A549 (cell line): ENCODE measurements around the gene RNASE8. TPM values are rescaled to one million over a fixed set of nuclear protein-coding genes. Genes with fewer than 3 reads are reported as not detected.

Source experiments
- ATAC-seq, 2 experiments: fragments of 200-7000 bp in 1 of 2; fragments of >200 bp in 1 of 2; cut with Nextera tagmentation in 1 of 2; cut with Tn5 transposase in 1 of 2; 3 replicates each; pipeline versions ENCODE4 v1.8.0 to v1.9.1; 2018 to 2020; ENCODE audit warnings: mild to moderate bottlenecking in 1 of 2, moderate library complexity in 1 of 2
- CTCF ChIA-PET: fragments of 300-600 bp; sonication (Branson Sonifier 250); formaldehyde crosslinking; extraction: SDS; loops from one replicate; lab custom pipeline; 2021; ENCODE audit warnings: antibody characterized with exemption, inconsistent platforms; lab: Yijun Ruan, JAX
- POLR2A ChIA-PET: fragments of 350-600 bp; formaldehyde crosslinking; extraction: SDS; loops from one replicate; lab custom pipeline; 2021; ENCODE audit warnings: antibody characterized with exemption, inconsistent platforms; lab: Yijun Ruan, JAX
- DNase-seq, 2 experiments: peaks; one replicate each; pipeline versions ENCODE4 v3.0.0 to v3.0.0-alpha.2; 2011 to 2016; ENCODE audit warnings: low read depth in 1 of 2, low spot score in 1 of 2
- FAIRE-seq: peaks from 2 replicates; lab custom pipeline; 2011; peaks lifted over from hg19 to GRCh38; lab: Jason Lieb, UNC
- H3K27ac ChIP-seq, 2 experiments: fragments of >200 bp; sonication (Bioruptor Twin); formaldehyde crosslinking; 3 replicates each; pipeline ENCODE4 v1.5.1; 2016 to 2017
- H3K4me1 ChIP-seq: fragments of >200 bp; sonication (Bioruptor Twin); formaldehyde crosslinking; 3 replicates; pipeline ENCODE4 v1.6.1; 2016
- H3K4me2 ChIP-seq: fragments of >200 bp; sonication (Bioruptor Twin); formaldehyde crosslinking; 3 replicates; pipeline ENCODE4 v1.6.1; 2016
- H3K4me3 ChIP-seq: fragments of >200 bp; sonication (Bioruptor Twin); formaldehyde crosslinking; 3 replicates; pipeline ENCODE4 v1.5.1; 2016
- H3K9me3 ChIP-seq: fragments of >200 bp; sonication (Bioruptor Twin); formaldehyde crosslinking; 3 replicates; pipeline ENCODE4 v1.6.1; 2016
- BHLHE40 ChIP-seq: IDR thresholded peaks from 2 replicates; pipeline ENCODE4 v1.6.1; 2012; ENCODE audit warnings: low read depth, low read length, inconsistent platforms
- CHD2 ChIP-seq: fragments of 150-350 bp; IDR thresholded peaks from 2 replicates; pipeline ENCODE4 v1.6.1; 2014; ENCODE audit warnings: low read length; ENCODE audit not compliant: partially characterized antibody
- ESRRA ChIP-seq: fragments of 150-350 bp; IDR thresholded peaks from 2 replicates; pipeline ENCODE4 v1.6.1; 2014; ENCODE audit warnings: mild to moderate bottlenecking, low read length, borderline replicate concordance
- FOSL2 ChIP-seq, 2 experiments: fragments of 450-650 bp in 1 of 2; fragments of >200 bp in 1 of 2; sonication (Bioruptor Twin) in 1 of 2; formaldehyde crosslinking; IDR thresholded peaks; 2 replicates each; pipeline versions ENCODE4 v1.5.0 to v1.6.1; 2016 to 2020; ENCODE audit warnings: mild to moderate bottlenecking in 1 of 2, moderate library complexity in 1 of 2
- JUNB ChIP-seq: fragments of >200 bp; sonication (Bioruptor Twin); formaldehyde crosslinking; IDR thresholded peaks from 2 replicates; pipeline ENCODE4 v1.6.1; 2016
- MAFK ChIP-seq: fragments of 450-650 bp; IDR thresholded peaks from 2 replicates; pipeline ENCODE4 v1.6.1; 2014; ENCODE audit not compliant: partially characterized antibody
- NFE2L2 ChIP-seq: fragments of 150-350 bp; conservative IDR thresholded peaks from 2 replicates; pipeline ENCODE4 v1.6.1; 2014; ENCODE audit warnings: low read length
- PHF8 ChIP-seq: fragments of 200-600 bp; sonication (generic); IDR thresholded peaks from 2 replicates; pipeline ENCODE4 v1.6.1; 2016; ENCODE audit warnings: low read depth, mild to moderate bottlenecking, antibody characterized with exemption, moderate library complexity, borderline replicate concordance
- POLR2A ChIP-seq: IDR thresholded peaks from 2 replicates; pipeline ENCODE4 v1.6.1; 2012; ENCODE audit warnings: mild to moderate bottlenecking, low read length
- RNF2 ChIP-seq: fragments of 200-600 bp; sonication (generic); IDR thresholded peaks from 2 replicates; pipeline ENCODE4 v1.6.1; 2016; ENCODE audit warnings: low read depth, mild to moderate bottlenecking, antibody characterized with exemption, moderate library complexity, borderline replicate concordance
- TFCP2L1 ChIP-seq: fragments of 250-450 bp; sonication (Bioruptor Pico); IDR thresholded peaks from 2 replicates; pipeline ENCODE4 v1.5.0; 2021; ENCODE audit warnings: mild to moderate bottlenecking
- WGBS: methylation state at CpG from one replicate; pipeline ENCODE4 v1.1.6; 2017; ENCODE audit errors: missing lambda C conversion rate; 5-methylcytosine and 5-hydroxymethylcytosine counted together
- polyA plus RNA-seq, 4 experiments: library from polyadenylated mRNA; depleted of rRNA in 3 of 4; stranded (reverse); fragments of >200 nt; fragmentation: RNase III in 1 of 4; extraction: RNeasy Plus Mini Kit Qiagen cat#74134 plus additional on column Dnase treatment in 1 of 4; gene quantifications; 2 replicates in 3 of 4; 3 replicates in 1 of 4; pipeline ENCODE4 v1.2.3, GENCODE V29; 2011 to 2017
- TF ChIP-seq, protein P1 (sequence below): IDR thresholded peaks from 2 replicates; pipeline ENCODE4 v1.6.1; 2012; ENCODE audit warnings: low read depth, borderline replicate concordance
- TF ChIP-seq, protein P2 (sequence below): fragments of 450-650 bp; IDR thresholded peaks from 2 replicates; pipeline ENCODE4 v1.6.1; 2014; ENCODE audit warnings: antibody characterized with exemption
- TF ChIP-seq, protein P3 (sequence below): fragments of 250-450 bp; sonication (Bioruptor Pico); IDR thresholded peaks from 2 replicates; pipeline ENCODE4 v1.5.0; 2021; ENCODE audit warnings: mild to moderate bottlenecking, moderate library complexity, borderline replicate concordance
- TF ChIP-seq, protein P4 (sequence below): fragments of 250-450 bp; sonication (Bioruptor Pico); IDR thresholded peaks from 2 replicates; pipeline ENCODE4 v1.5.0; 2020; ENCODE audit warnings: low read depth, mild to moderate bottlenecking, moderate library complexity
- TF ChIP-seq, protein P5 (sequence below): fragments of 200-600 bp; sonication (generic); IDR thresholded peaks from 2 replicates; pipeline ENCODE4 v1.6.1; 2016; ENCODE audit warnings: antibody characterized with exemption, mild to moderate bottlenecking, moderate library complexity
- TF ChIP-seq, protein P6 (sequence below): IDR thresholded peaks from 2 replicates; pipeline ENCODE4 v1.6.1; 2012

Gene RNASE8
- polyA plus RNA-seq, 2 of the 4 experiments (the other 2 are of a cell fraction), result not detected

DNA sequence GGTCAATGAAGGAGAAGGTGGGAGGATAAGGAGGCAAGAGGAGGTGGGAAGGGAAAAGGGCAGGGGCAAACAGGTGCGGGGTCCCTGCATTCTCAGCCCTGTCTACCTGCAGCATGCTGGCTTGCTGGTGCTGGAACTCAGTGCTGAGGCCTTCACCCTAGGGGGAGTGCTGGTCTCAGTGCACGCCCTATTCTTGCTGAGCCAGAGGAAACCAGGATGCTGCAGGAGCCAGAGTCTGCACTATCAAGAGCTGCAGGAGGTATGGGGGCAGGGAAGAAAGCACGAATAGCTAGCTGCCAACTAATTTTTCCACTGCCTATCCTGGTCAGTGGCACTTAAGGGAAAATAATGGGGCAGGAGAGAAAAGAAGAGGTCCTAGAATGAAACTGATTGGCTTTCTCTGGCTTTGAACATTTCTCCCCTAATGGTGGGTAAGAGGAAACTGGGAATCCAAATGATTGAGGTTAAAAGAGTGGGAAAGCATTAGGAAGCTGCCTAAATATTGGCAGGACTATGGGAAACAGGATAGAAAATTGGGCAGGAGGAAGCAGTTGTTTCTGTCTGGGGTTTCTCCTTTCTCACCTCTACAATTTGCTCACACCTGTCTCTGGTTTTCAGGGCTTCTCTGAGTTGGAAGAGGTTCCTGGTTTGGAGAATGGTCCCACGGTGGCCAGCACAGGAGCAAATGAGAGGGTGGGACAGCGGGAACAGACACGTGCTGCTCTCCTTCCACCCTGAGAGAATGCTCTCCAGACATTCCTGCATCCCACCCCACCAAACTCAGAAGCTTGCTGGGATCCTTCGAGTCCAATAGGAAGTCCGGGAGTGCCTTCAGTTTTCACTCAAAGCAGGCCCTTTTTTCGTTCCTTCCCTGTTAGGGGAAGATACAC lies 45.1 kb downstream of the RNASE8 start:
- H3K27ac ChIP-seq, result peak overlapping the region; percentile 96 to 97
- TF ChIP-seq MAFK (peak; percentile 19), ESRRA (no peak), TFCP2L1 (CRISPR knock-in tag) (no peak), BHLHE40 (no peak)
- TF ChIP-seq, protein P1, sequence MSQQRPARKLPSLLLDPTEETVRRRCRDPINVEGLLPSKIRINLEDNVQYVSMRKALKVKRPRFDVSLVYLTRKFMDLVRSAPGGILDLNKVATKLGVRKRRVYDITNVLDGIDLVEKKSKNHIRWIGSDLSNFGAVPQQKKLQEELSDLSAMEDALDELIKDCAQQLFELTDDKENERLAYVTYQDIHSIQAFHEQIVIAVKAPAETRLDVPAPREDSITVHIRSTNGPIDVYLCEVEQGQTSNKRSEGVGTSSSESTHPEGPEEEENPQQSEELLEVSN, result no peak
- peak overlapping the region; percentile 87 for H3K4me2 ChIP-seq
- peak overlapping the region; percentile 57 for H3K4me3 ChIP-seq
- no peak for DNase-seq
- no peaks in the 10 kb centered on the region for H3K9me3 ChIP-seq
- peaks cover 72% of the 10 kb centered on the region for H3K4me1 ChIP-seq
- ChIA-PET CTCF (interaction anchor here (0.5 to 13.3 kb wide), 20 partner anchors 8 to 368 kb away, joined by 3 to 292 read pairs (median 11); partner anchors contain the start of genes ARHGEF40 and RNASE13), POLR2A (interaction anchor here (1.3 to 2.8 kb wide), 4 partner anchors 10 to 88 kb away, joined by 6 to 19 read pairs (median 12); no protein-coding TSS in a partner anchor)
- 20% methylated on average over 9 of the region's 9 CpGs for WGBS
- ATAC-seq, result no peak
- no peak for FAIRE-seq

DNA sequence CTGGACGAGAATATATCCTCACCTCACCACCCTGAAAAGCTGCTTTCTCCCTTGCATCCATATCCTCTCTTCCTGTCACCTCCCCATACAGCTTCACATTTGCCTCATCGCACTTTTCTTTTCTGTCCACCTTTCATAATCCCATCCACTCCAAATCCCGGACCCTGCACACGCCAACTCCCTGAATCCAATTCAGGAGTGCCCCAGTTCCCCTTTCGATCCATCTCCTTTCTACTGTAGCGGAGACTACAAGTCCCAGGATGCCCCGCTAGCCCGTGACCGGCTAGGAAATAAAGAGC lies 45.7 kb downstream of the RNASE8 start:
- 0% methylated on average over 7 of the region's 9 CpGs for WGBS
- Histone ChIP-seq H3K4me3 (peak overlapping the region; percentile 57), H3K4me2 (peak overlapping the region; percentile 87), H3K9me3 (no peaks in the 10 kb centered on the region), H3K4me1 (peaks cover 78% of the 10 kb centered on the region), H3K27ac (peak overlapping the region; percentile 96 to 97)
- POLR2A ChIA-PET, result interaction anchor here (1.3 to 2.8 kb wide), 5 partner anchors 11 to 88 kb away, joined by 4 to 19 read pairs (median 6); no protein-coding TSS in a partner anchor
- no peak for FAIRE-seq
- no peak for ATAC-seq
- CTCF ChIA-PET, result interaction anchor here (0.5 to 13.3 kb wide), 28 partner anchors 9 to 494 kb away, joined by 3 to 292 read pairs (median 8); partner anchors contain the start of genes ARHGEF40, NDRG2 and RNASE13
- no peak for TF ChIP-seq NFE2L2
- TF ChIP-seq, protein P2, sequence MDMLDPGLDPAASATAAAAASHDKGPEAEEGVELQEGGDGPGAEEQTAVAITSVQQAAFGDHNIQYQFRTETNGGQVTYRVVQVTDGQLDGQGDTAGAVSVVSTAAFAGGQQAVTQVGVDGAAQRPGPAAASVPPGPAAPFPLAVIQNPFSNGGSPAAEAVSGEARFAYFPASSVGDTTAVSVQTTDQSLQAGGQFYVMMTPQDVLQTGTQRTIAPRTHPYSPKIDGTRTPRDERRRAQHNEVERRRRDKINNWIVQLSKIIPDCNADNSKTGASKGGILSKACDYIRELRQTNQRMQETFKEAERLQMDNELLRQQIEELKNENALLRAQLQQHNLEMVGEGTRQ, result 0 out of 2 replicates have a peak, but pooled peaks have one; percentile 27
- DNase-seq, result peak in 1 of 2 experiments; percentile 96

DNA sequence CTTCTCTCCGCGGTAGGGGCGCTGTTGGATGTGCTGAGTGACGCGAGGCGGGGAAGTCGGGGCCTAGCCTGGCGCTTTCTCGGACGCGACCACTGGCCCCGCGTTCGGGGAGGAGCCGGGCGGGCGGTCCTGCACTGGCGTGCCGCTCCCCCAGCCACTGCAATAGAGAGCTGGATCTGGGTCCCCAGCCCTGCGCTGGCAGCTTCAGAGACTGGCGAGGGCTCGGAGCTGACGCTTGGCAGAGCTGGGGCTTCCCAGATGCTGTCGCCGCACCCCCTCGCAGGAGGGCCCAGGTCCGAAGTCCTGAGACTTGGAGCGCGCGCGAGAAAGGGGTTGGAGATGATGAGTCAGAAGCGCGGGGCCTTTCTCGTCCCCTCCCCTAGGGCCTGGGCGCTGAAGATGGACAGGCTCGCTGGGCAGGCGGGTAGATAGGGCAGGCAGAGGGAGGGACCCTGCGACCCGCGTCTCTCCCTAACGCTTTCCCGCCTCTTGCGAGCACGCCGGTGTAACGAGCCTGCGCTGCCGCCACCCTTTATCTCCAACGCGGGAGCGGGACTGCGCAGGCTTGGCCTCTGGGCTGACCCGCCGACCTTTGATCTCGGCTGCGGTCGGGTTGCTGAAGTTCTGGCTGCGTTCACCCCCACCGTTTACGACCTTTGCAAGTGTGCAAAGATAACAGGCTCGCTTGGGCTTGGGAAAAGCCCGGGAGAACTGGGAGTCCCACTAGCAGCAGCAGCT lies 46.3 kb downstream of the RNASE8 start:
- H3K9me3 ChIP-seq, result no peaks in the 10 kb centered on the region
- H3K27ac ChIP-seq, result peak overlapping the region; percentile 96 to 97
- POLR2A ChIA-PET, result interaction anchor here (0.8 to 2.8 kb wide), 9 partner anchors 8 to 89 kb away, joined by 3 to 19 read pairs (median 6); partner anchors contain the start of gene ARHGEF40
- WGBS, result 2% methylated on average over 30 of the region's 62 CpGs
- DNase-seq (peak; percentile 93 to 98), ATAC-seq (peak; percentile 82 to 91), FAIRE-seq (no peak)
- H3K4me3 ChIP-seq, result peak overlapping the region; percentile 57
- peak overlapping the region; percentile 87 for H3K4me2 ChIP-seq
- H3K4me1 ChIP-seq, result peaks cover 81% of the 10 kb centered on the region
- CTCF ChIA-PET, result interaction anchor here (0.8 to 13.3 kb wide), 41 partner anchors 9 to 495 kb away, joined by 3 to 292 read pairs (median 6); partner anchors contain the start of genes ARHGEF40, NDRG2, RAB2B and RNASE13
- TF ChIP-seq, protein P3, sequence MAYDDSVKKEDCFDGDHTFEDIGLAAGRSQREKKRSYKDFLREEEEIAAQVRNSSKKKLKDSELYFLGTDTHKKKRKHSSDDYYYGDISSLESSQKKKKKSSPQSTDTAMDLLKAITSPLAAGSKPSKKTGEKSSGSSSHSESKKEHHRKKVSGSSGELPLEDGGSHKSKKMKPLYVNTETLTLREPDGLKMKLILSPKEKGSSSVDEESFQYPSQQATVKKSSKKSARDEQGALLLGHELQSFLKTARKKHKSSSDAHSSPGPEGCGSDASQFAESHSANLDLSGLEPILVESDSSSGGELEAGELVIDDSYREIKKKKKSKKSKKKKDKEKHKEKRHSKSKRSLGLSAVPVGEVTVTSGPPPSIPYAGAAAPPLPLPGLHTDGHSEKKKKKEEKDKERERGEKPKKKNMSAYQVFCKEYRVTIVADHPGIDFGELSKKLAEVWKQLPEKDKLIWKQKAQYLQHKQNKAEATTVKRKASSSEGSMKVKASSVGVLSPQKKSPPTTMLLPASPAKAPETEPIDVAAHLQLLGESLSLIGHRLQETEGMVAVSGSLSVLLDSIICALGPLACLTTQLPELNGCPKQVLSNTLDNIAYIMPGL (CRISPR knock-in tag), result 0 out of 2 replicates have a peak, but pooled peaks have one; percentile 10
- TF ChIP-seq, protein P4, sequence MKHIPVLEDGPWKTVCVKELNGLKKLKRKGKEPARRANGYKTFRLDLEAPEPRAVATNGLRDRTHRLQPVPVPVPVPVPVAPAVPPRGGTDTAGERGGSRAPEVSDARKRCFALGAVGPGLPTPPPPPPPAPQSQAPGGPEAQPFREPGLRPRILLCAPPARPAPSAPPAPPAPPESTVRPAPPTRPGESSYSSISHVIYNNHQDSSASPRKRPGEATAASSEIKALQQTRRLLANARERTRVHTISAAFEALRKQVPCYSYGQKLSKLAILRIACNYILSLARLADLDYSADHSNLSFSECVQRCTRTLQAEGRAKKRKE (CRISPR knock-in tag), result no peak
- peak; percentile 86 for TF ChIP-seq CHD2
- TF ChIP-seq, protein P5, sequence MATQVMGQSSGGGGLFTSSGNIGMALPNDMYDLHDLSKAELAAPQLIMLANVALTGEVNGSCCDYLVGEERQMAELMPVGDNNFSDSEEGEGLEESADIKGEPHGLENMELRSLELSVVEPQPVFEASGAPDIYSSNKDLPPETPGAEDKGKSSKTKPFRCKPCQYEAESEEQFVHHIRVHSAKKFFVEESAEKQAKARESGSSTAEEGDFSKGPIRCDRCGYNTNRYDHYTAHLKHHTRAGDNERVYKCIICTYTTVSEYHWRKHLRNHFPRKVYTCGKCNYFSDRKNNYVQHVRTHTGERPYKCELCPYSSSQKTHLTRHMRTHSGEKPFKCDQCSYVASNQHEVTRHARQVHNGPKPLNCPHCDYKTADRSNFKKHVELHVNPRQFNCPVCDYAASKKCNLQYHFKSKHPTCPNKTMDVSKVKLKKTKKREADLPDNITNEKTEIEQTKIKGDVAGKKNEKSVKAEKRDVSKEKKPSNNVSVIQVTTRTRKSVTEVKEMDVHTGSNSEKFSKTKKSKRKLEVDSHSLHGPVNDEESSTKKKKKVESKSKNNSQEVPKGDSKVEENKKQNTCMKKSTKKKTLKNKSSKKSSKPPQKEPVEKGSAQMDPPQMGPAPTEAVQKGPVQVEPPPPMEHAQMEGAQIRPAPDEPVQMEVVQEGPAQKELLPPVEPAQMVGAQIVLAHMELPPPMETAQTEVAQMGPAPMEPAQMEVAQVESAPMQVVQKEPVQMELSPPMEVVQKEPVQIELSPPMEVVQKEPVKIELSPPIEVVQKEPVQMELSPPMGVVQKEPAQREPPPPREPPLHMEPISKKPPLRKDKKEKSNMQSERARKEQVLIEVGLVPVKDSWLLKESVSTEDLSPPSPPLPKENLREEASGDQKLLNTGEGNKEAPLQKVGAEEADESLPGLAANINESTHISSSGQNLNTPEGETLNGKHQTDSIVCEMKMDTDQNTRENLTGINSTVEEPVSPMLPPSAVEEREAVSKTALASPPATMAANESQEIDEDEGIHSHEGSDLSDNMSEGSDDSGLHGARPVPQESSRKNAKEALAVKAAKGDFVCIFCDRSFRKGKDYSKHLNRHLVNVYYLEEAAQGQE, result peak; percentile 88
- 0 out of 2 replicates have a peak, but pooled peaks have one; percentile 33 for TF ChIP-seq JUNB
- TF ChIP-seq, protein P6, sequence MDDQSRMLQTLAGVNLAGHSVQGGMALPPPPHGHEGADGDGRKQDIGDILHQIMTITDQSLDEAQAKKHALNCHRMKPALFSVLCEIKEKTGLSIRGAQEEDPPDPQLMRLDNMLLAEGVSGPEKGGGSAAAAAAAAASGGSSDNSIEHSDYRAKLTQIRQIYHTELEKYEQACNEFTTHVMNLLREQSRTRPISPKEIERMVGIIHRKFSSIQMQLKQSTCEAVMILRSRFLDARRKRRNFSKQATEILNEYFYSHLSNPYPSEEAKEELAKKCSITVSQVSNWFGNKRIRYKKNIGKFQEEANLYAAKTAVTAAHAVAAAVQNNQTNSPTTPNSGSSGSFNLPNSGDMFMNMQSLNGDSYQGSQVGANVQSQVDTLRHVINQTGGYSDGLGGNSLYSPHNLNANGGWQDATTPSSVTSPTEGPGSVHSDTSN, result no peak; the same call in 1 of the 2 replicates
- peak; percentile 58; the same call in 1 of the 2 replicates for TF ChIP-seq FOSL2 (IDR thresholded peaks at IDR 0.05)
- TF ChIP-seq FOSL2 (CRISPR knock-in tag; IDR thresholded peaks at IDR 0.05), result peak; percentile 94
- TF ChIP-seq PHF8, result peak; percentile 35; the same call in 1 of the 2 replicates
- peak; percentile 86 for TF ChIP-seq POLR2A
- TF ChIP-seq RNF2, result no peak
- TF ChIP-seq MAFK, result peak; percentile 64
- TF ChIP-seq BHLHE40, result peak; percentile 70
